Stomach (tissue), 9 donors: Measurements from ENCODE around the gene ADAM11. TPM values are rescaled to one million over a fixed set of nuclear protein-coding genes. Genes with fewer than 3 reads are reported as not detected.

Source experiments
- DNase-seq, 2 donors: peaks; one replicate each; pipeline versions ENCODE4 v3.0.0 to v3.0.0-alpha.2; 2013 to 2019
- H3K27ac ChIP-seq, 5 donors: fragments of 200-600 bp in 4 of 5; sonication (generic) in 4 of 5; one replicate each; pipeline ENCODE4 v1.5.1; 2013 to 2019; ENCODE audit warnings: mild to moderate bottlenecking in 1 of 5, moderate library complexity in 1 of 5
- H3K27me3 ChIP-seq, 3 donors: fragments of 200-600 bp; sonication (generic); one replicate each; pipeline ENCODE4 v1.5.1; 2017 to 2019; ENCODE audit warnings: mixed run types in 1 of 3
- H3K36me3 ChIP-seq, 4 donors: fragments of 200-600 bp; sonication (generic); 1 replicate in 3 of 4; 2 replicates in 1 of 4; pipeline ENCODE4 v1.5.1; 2016 to 2019
- H3K4me1 ChIP-seq, 4 donors: fragments of 200-600 bp; sonication (generic); one replicate each; pipeline ENCODE4 v1.5.1; 2016 to 2019
- H3K4me3 ChIP-seq, 4 donors: fragments of 200-600 bp; sonication (generic) in 3 of 4; one replicate each; pipeline ENCODE4 v1.5.1; 2016 to 2019; ENCODE audit warnings: mild to moderate bottlenecking in 1 of 4
- H3K9me3 ChIP-seq, 4 donors: fragments of 200-600 bp; sonication (generic); one replicate each; pipeline ENCODE4 v1.5.1; 2016 to 2019
- EP300 ChIP-seq: sonication (generic); formaldehyde crosslinking; IDR thresholded peaks from one replicate; pipeline ENCODE4 v1.6.1; 2017; ENCODE audit warnings: antibody characterized with exemption
- POLR2A ChIP-seq, 4 donors: fragments of 450-650 bp; IDR thresholded peaks; one replicate each; pipeline ENCODE4 v1.6.1; 2016; ENCODE audit warnings: antibody characterized with exemption in 4 of 4, control low read depth in 2 of 4, mild to moderate bottlenecking in 1 of 4, moderate library complexity in 1 of 4
- POLR2AphosphoS5 ChIP-seq, 3 donors: sonication (generic); formaldehyde crosslinking; IDR thresholded peaks; one replicate each; pipeline ENCODE4 v1.6.1; 2016; ENCODE audit warnings: antibody characterized with exemption in 3 of 3
- WGBS, 5 donors: extraction: QIAGEN DNeasy Blood & Tissue Kit in 3 of 5; methylation state at CpG; one replicate each; pipeline versions ENCODE4 v1.1.5 to v1.1.7; 2013 to 2018; 5-methylcytosine and 5-hydroxymethylcytosine counted together
- intact Hi-C: fragments of 100-400 bp; cut with DNase I; formaldehyde crosslinking; loops from one replicate; pipeline ENCODE4 v1.15.1; 2023; ENCODE audit warnings: low total_unique reads
- polyA plus RNA-seq, 3 donors: library from polyadenylated mRNA; stranded (reverse); fragments of 200-250 nt; gene quantifications; one replicate each; pipeline ENCODE4 v1.2.3, GENCODE V29; 2013
- total RNA-seq, 5 donors: library from RNA; depleted of rRNA; stranded (reverse); fragments of >200 nt; gene quantifications; one replicate each; pipeline versions ENCODE4 v1.1.0 to v1.2.3, GENCODE V29; 2014 to 2016
- TF ChIP-seq, protein P1 (sequence below), 7 experiments: fragments of 450-650 bp in 4 of 7; fragments of 200-600 bp in 3 of 7; sonication (generic) in 3 of 7; IDR thresholded peaks; one replicate each; pipeline ENCODE4 v1.5.1; 2016 to 2019; ENCODE audit warnings: antibody characterized with exemption in 7 of 7, control low read depth in 2 of 7, mild to moderate bottlenecking in 1 of 7
- donor health status: healthy with polysubstance abuse.
- donor health status: Bipolar disorder and iron deficiency.
- donor health status: healthy.

ADAM11 gene
- total and polyA plus RNA-seq, 8 donors = 0.19 to 57.6 (median 0.73) TPM; not detected in 3

DNA sequence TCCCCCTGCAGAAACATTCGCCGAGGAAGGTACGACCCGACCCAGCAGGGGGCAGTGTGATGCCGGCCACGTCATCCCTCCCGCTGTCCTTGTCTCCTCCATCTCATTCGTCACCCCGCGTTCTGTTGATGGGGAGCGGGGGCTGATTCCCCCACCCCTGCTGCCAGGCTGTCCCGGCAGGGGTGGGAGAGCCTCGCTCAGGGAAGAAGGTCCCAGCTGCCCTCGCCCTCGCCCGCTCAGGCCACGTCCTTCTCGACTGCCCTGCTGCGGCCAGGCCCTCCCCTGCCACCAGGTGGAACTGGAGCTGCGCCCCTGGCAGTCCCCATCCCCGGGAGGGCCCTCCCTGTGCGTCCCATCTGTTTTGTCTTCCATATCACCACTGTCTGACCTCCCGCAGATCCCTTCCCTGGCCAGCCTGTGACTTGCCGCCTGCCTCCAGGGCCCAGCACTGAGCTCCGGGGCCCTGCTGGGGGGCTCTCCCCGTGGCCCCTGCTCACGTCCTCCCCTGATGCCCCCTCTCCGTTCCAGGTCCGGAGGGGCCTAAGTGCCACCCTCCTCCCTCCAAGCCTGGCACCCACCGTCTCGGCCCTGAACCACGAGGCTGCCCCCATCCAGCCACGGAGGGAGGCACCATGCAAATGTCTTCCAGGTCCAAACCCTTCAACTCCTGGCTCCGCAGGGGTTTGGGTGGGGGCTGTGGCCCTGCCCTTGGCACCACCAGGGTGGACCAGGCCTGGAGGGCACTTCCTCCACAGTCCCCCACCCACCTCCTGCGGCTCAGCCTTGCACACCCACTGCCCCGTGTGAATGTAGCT is 20.6 kb downstream of the ADAM11 start:
- intact Hi-C loops = loop anchor here (5.0 to 10.0 kb wide), 2 partner anchors 83 to 245 kb away; no protein-coding TSS in a partner anchor

DNA sequence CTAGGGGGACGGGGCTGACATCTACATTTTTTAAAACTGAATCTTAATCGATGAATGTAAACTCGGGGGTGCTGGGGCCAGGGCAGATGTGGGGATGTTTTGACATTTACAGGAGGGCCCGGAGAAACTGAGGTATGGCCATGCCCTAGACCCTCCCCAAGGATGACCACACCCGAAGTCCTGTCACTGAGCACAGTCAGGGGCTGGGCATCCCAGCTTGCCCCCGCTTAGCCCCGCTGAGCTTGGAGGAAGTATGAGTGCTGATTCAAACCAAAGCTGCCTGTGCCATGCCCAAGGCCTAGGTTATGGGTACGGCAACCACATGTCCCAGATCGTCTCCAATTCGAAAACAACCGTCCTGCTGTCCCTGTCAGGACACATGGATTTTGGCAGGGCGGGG is 21.4 kb downstream of the ADAM11 start:
- Histone ChIP-seq H3K4me1 (peaks cover 24 to 52% (median 36%) of the 10 kb centered on the region in 4 donors), H3K4me3 (no peak overlapping the region), H3K27me3 (peaks cover 0 to 13% (median 4%) of the 10 kb centered on the region in 3 donors), H3K36me3 (no peaks in the 10 kb centered on the region), H3K27ac (peak overlapping the region in 1 of 5 donors; percentile 72), H3K9me3 (no peaks in the 10 kb centered on the region)
- no peak for DNase-seq
- intact Hi-C loops = no loop called here
- WGBS, 5 donors = 83 to 92% (median 89%) methylated on average over 10 to 12 of the region's 12 CpGs
- no peak for TF ChIP-seq POLR2A (IDR thresholded peaks at IDR 0.05)
- no peak for TF ChIP-seq POLR2AphosphoS5 (IDR thresholded peaks at IDR 0.05)
- no peak for TF ChIP-seq EP300
- TF ChIP-seq, protein P1, sequence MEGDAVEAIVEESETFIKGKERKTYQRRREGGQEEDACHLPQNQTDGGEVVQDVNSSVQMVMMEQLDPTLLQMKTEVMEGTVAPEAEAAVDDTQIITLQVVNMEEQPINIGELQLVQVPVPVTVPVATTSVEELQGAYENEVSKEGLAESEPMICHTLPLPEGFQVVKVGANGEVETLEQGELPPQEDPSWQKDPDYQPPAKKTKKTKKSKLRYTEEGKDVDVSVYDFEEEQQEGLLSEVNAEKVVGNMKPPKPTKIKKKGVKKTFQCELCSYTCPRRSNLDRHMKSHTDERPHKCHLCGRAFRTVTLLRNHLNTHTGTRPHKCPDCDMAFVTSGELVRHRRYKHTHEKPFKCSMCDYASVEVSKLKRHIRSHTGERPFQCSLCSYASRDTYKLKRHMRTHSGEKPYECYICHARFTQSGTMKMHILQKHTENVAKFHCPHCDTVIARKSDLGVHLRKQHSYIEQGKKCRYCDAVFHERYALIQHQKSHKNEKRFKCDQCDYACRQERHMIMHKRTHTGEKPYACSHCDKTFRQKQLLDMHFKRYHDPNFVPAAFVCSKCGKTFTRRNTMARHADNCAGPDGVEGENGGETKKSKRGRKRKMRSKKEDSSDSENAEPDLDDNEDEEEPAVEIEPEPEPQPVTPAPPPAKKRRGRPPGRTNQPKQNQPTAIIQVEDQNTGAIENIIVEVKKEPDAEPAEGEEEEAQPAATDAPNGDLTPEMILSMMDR (IDR thresholded peaks at IDR 0.05) = no peak

More for the DNA sequence above, 20.6 kb downstream of the ADAM11 start:
- TF ChIP-seq, protein P1 (IDR thresholded peaks at IDR 0.05) = peak in 5 of 7 experiments; percentile 56 to 90 (median 84)
- TF ChIP-seq POLR2AphosphoS5 (IDR thresholded peaks at IDR 0.05) (peak in 1 of 3 donors; percentile 49), POLR2A (IDR thresholded peaks at IDR 0.05) (no peak), EP300 (no peak)
- peak overlapping the region in 3 of 5 donors; percentile 40 to 72 (median 62) for H3K27ac ChIP-seq
- WGBS, 5 donors = 11 to 19% (median 17%) methylated on average over 26 to 36 of the region's 36 CpGs
- peak; percentile 78 to 94 for DNase-seq
- peak overlapping the region; percentile 34 to 39 (median 36) for H3K4me3 ChIP-seq
- peaks cover 0 to 15% (median 4%) of the 10 kb centered on the region in 3 donors for H3K27me3 ChIP-seq
- no peaks in the 10 kb centered on the region for H3K9me3 ChIP-seq
- H3K4me1 ChIP-seq = peaks cover 28 to 59% (median 42%) of the 10 kb centered on the region in 4 donors
- no peaks in the 10 kb centered on the region for H3K36me3 ChIP-seq

DNA sequence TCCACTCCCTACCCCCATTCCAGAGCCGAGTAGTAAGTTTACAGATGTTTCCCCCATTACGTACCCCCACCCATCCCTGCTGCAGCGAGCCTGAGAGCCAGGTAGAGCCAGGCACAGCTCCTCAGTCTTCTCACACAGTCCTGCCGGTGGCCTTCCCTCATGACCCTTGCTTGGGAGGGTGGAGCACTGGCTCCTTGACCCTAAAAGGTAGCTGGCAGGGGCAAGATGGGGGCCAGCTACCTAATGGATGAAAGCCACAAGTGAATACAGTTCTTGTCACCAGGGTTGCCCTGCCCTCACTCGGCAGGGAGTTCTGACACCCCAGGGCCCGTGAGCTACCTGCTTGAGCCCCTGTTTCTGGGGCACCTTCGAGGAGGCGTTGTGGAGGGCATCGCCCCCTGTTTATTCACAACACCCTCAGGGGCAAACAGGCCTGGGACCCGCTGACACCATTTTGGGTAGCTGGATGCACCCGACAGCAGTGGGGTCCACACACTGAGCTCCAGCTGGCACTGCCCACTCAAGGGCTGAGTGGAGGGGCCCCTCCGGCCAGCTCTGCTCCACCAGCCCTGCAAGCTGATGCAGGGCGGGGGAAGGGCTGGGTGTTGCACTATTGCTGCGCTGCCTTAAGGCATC is 22.2 kb downstream of the ADAM11 start:
- peaks cover 16 to 48% (median 31%) of the 10 kb centered on the region in 4 donors for H3K4me1 ChIP-seq
- TF ChIP-seq, protein P1 (IDR thresholded peaks at IDR 0.05) = no peak
- TF ChIP-seq EP300 (no peak), POLR2A (IDR thresholded peaks at IDR 0.05) (no peak), POLR2AphosphoS5 (IDR thresholded peaks at IDR 0.05) (no peak)
- H3K9me3 ChIP-seq = no peaks in the 10 kb centered on the region
- peaks cover 0 to 13% (median 4%) of the 10 kb centered on the region in 3 donors for H3K27me3 ChIP-seq
- 84 to 89% (median 86%) methylated on average over 8 to 14 of the region's 14 CpGs for WGBS, 5 donors
- H3K4me3 ChIP-seq = no peak overlapping the region
- H3K27ac ChIP-seq = peak overlapping the region in 3 of 5 donors; percentile 59 to 72 (median 65)
- intact Hi-C loops = no loop called here
- no peaks in the 10 kb centered on the region for H3K36me3 ChIP-seq
- DNase-seq = no peak

DNA sequence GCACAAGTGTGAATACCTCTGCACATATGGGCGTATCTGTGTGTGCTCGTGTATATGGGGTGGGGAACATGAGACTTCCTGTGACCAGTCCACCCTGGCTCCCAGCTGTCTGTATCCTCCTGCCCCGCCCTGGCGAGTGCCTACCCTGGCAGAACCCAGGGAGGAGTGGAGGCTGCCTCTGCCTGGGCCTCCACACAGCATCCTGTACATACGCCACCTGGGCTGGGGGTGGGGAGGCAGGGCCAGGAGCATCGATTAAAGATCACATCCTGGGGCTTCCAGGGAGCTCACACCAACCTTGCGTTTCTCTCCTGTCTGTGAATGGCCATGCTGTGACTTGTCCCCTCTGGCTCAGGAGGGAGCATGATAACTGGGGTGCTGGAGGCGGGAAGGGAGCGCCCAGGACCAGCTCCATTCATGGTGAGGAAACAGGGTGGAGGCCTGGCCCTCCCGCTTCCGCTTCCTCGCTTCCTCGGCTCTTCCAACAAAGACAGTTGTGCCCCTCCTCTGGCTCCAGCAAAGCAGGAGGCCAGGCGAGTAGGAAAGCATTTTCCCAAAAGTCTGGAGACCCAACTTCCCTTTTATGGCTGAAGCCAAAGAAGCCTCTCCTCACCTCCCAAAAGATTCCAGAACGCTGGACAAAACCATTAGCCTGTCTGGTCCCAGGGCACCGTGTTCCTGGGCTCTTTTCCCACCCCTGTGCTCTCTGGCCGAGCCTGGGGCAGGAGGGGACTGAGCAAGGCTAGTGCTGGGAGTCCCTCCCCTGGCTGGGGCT is 22.9 kb downstream of the ADAM11 start:
- Histone ChIP-seq H3K27me3 (peaks cover 0 to 13% (median 4%) of the 10 kb centered on the region in 3 donors), H3K36me3 (no peaks in the 10 kb centered on the region), H3K4me3 (no peak overlapping the region), H3K27ac (peak overlapping the region; percentile 1 to 65 (median 59)), H3K9me3 (no peaks in the 10 kb centered on the region), H3K4me1 (peaks cover 9 to 44% (median 26%) of the 10 kb centered on the region in 4 donors)
- WGBS, 5 donors = 55 to 67% (median 61%) methylated on average over 9 to 17 of the region's 17 CpGs
- DNase-seq = no peak
- intact Hi-C loops = no loop called here
- TF ChIP-seq, protein P1 (IDR thresholded peaks at IDR 0.05) = no peak
- TF ChIP-seq POLR2A (IDR thresholded peaks at IDR 0.05) (no peak), POLR2AphosphoS5 (IDR thresholded peaks at IDR 0.05) (no peak), EP300 (no peak)
